ENCODE results near the gene DCAF6.

Gene DCAF6

GRCh38 chr1:167968569-167968968 is 32.1 kb downstream of the DCAF6 start:
- DNase-seq = no peak

GRCh38 chr1:167973832-167974231 is 37.3 kb downstream of the DCAF6 start:
- no peak for DNase-seq

- no peak for DNase-seq
Observed at GRCh38 chr1:167974698-167975097, 38.2 kb downstream of the DCAF6 start.

- no peak for DNase-seq
Observed at GRCh38 chr1:167977245-167977644, 40.8 kb downstream of the DCAF6 start.

GRCh38 chr1:167981933-167982332 is 45.5 kb downstream of the DCAF6 start:
- no peak for DNase-seq

- DNase-seq = no peak
Observed at GRCh38 chr1:167983797-167984420, 47.4 kb downstream of the DCAF6 start.

- no peak for DNase-seq
Observed at GRCh38 chr1:167984886-167985489, 48.5 kb downstream of the DCAF6 start.

GRCh38 chr1:167987174-167987573 is 50.7 kb downstream of the DCAF6 start:
- DNase-seq = no peak

GRCh38 chr1:167991546-167991945 is 55.1 kb downstream of the DCAF6 start:
- no peak for DNase-seq

GRCh38 chr1:167993720-167994119 is 57.2 kb downstream of the DCAF6 start:
- DNase-seq = no peak

GRCh38 chr1:167994560-167994959 is 58.1 kb downstream of the DCAF6 start:
- no peak for DNase-seq

- no peak for DNase-seq
Observed at GRCh38 chr1:167995038-167995437, 58.6 kb downstream of the DCAF6 start.

- no peak for DNase-seq
Observed at GRCh38 chr1:167996266-167996665, 59.8 kb downstream of the DCAF6 start.

- no peak for DNase-seq
Observed at GRCh38 chr1:167997037-167997575, 60.6 kb downstream of the DCAF6 start.

- DNase-seq = no peak
Observed at GRCh38 chr1:167999877-168000276, 63.4 kb downstream of the DCAF6 start.

GRCh38 chr1:168000656-168001055 is 64.2 kb downstream of the DCAF6 start:
- DNase-seq = no peak

GRCh38 chr1:168001213-168001612 is 64.7 kb downstream of the DCAF6 start:
- DNase-seq = no peak

GRCh38 chr1:168004531-168004930 is 68.0 kb downstream of the DCAF6 start:
- no peak for DNase-seq

GRCh38 chr1:168005529-168005928 is 69.0 kb downstream of the DCAF6 start:
- no peak for DNase-seq

- no peak for DNase-seq
Observed at GRCh38 chr1:168007691-168008090, 71.2 kb downstream of the DCAF6 start.

GRCh38 chr1:168008595-168008994 is 72.1 kb downstream of the DCAF6 start:
- DNase-seq = no peak

GRCh38 chr1:168009322-168009721 is 72.8 kb downstream of the DCAF6 start:
- DNase-seq = no peak

GRCh38 chr1:168019407-168019806 is 82.9 kb downstream of the DCAF6 start:
- DNase-seq = no peak

- no peak for DNase-seq
Observed at GRCh38 chr1:168031198-168031597, 94.7 kb downstream of the DCAF6 start.

GRCh38 chr1:168031627-168032026 is 95.1 kb downstream of the DCAF6 start:
- no peak for DNase-seq

All from NCI-H1048 (cell line).